Left kidney (tissue), 1 donor: ENCODE results near the gene SPNS2. TPM values are rescaled to one million over a fixed set of nuclear protein-coding genes. Genes with fewer than 3 reads are reported as not detected.

ENCODE experiments used
- polyA plus RNA-seq: library from polyadenylated mRNA; unstranded; fragments of 120-200 nt; gene quantifications from one replicate; pipeline ENCODE4 v1.2.1, GENCODE V29; 2013; ENCODE audit not compliant: insufficient read length

Gene SPNS2
- polyA plus RNA-seq, 1 donor = 32.3 TPM

Other genes starting within 250 kb of the SPNS2 start
- gene ANKFY1, start 234.9 kb upstream of the SPNS2 start, polyA plus RNA-seq = 57.7 TPM
- gene UBE2G1, start 132.2 kb upstream of the SPNS2 start, polyA plus RNA-seq = 62.8 TPM
- gene SPNS3, start 64.9 kb upstream of the SPNS2 start, polyA plus RNA-seq = 3.4 TPM
- gene MYBBP1A, start 56.5 kb downstream of the SPNS2 start, polyA plus RNA-seq = 38.1 TPM
- 6.3 TPM for gene GGT6, start 61.7 kb downstream of the SPNS2 start, polyA plus RNA-seq
- gene SMTNL2, start 85.6 kb downstream of the SPNS2 start, polyA plus RNA-seq = 57.5 TPM
- gene ALOX15, start 142.8 kb downstream of the SPNS2 start, polyA plus RNA-seq = 0.25 TPM
- 46.5 TPM for gene PELP1, start 205.3 kb downstream of the SPNS2 start, polyA plus RNA-seq
- 32.7 TPM for gene ARRB2, start 211.8 kb downstream of the SPNS2 start, polyA plus RNA-seq
- gene MED11, start 232.5 kb downstream of the SPNS2 start, polyA plus RNA-seq = 23.1 TPM
- gene ZMYND15, start 241.0 kb downstream of the SPNS2 start, polyA plus RNA-seq = 0.32 TPM
- 9.5 TPM for gene CXCL16, start 241.0 kb downstream of the SPNS2 start, polyA plus RNA-seq